ENCODE measurements around the gene DNMBP.

DNA sequence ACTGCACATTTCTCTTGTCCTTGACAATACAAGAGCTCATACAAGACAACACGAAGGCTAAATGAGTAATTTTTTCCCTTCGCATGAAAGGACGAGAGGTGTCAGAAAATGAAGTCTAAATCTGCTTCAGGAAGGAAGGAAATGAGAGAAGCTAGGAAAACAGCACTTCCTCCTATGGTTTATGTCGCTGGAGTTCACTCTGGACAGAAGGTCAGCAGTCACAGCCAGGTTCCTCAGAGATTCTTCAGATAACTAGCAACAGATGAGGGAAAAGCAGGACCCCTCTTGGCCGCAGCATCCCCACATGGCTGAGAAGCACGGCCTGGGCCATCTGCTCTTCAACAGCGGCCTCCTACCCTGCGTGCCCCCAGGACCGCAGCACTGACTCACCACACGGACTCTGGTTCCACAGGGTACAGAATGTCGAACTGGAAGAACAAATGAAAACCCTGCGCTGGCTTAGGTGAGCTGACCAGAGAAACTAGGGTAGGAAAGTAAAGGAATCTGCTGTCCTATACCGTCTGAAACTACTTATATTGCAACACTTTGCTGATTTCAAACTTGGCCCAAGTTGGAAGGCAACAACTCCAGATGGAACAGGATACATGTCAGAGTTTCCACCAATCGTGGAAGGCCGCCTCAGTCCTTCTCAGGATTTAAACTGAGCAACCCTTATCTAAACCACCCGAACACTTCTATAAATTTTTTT is 26.3 kb downstream of the DNMBP start:
- TF ChIP-seq, protein P1, sequence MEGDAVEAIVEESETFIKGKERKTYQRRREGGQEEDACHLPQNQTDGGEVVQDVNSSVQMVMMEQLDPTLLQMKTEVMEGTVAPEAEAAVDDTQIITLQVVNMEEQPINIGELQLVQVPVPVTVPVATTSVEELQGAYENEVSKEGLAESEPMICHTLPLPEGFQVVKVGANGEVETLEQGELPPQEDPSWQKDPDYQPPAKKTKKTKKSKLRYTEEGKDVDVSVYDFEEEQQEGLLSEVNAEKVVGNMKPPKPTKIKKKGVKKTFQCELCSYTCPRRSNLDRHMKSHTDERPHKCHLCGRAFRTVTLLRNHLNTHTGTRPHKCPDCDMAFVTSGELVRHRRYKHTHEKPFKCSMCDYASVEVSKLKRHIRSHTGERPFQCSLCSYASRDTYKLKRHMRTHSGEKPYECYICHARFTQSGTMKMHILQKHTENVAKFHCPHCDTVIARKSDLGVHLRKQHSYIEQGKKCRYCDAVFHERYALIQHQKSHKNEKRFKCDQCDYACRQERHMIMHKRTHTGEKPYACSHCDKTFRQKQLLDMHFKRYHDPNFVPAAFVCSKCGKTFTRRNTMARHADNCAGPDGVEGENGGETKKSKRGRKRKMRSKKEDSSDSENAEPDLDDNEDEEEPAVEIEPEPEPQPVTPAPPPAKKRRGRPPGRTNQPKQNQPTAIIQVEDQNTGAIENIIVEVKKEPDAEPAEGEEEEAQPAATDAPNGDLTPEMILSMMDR (IDR thresholded peaks at IDR 0.05; ENCODE audit: insufficient read depth, low read length) = no peak
- TF ChIP-seq POLR2AphosphoS5 (IDR thresholded peaks at IDR 0.05; ENCODE audit: low read depth) = no peak

Data from HL-60 (cell line).